Astrocyte (in vitro differentiated cells and primary cell): ENCODE data around the gene GCG.

Experiments used
- CTCF ChIP-seq: IDR thresholded peaks from 2 replicates; pipeline ENCODE4 v1.5.1; 2011; ENCODE audit warnings: low read depth, mild to moderate bottlenecking, inconsistent platforms, low read length, moderate library complexity; ENCODE audit not compliant: insufficient read depth
- EZH2 ChIP-seq: IDR thresholded peaks from 2 replicates; pipeline ENCODE4 v1.6.1; 2012; ENCODE audit warnings: mild to moderate bottlenecking, low read length, inconsistent platforms; ENCODE audit not compliant: insufficient read depth

DNA sequence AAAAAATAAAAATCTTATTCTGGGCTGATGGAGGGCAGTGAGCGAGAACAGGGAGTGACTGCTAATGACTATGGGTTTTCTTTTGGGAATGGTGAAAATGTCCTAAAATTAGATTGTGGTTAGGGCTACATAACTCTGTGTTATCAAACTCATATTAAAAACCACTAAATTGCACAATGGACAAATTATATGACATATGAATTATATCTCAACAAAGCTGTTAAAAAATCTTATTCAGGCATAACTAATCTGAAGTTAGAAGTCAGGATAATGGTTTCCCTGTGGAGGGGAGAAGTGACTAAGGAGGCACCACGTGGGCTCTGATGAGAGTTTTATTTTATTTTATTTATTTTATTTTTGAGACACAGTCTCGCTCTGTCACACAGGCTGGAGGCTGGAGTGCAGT lies 45.9 kb downstream of the GCG start:
- no peak for TF ChIP-seq EZH2
- TF ChIP-seq CTCF: no peak
